SK-N-SH (cell line): Measurements from ENCODE around the gene NUDCD3.

Experiments
- GATA2 ChIP-seq: sonication (generic); formaldehyde crosslinking; IDR thresholded peaks from 2 replicates; pipeline ENCODE4 v1.5.0; 2020; ENCODE audit warnings: mild to moderate bottlenecking, missing genetic modification reagents
- JUND ChIP-seq: IDR thresholded peaks from 2 replicates; pipeline ENCODE4 v1.4.0; 2012
- RCOR1 ChIP-seq: fragments of 150-350 bp; IDR thresholded peaks from 2 replicates; pipeline ENCODE4 v1.6.1; 2017; ENCODE audit warnings: antibody characterized with exemption, low read length
- REST ChIP-seq: IDR thresholded peaks from 2 replicates; pipeline ENCODE4 v1.6.1; 2012; ENCODE audit warnings: mild to moderate bottlenecking, low read depth, low read length, moderate library complexity
- SIN3A ChIP-seq: IDR thresholded peaks from 2 replicates; pipeline ENCODE4 v1.6.1; 2012; ENCODE audit warnings: low read depth, mild to moderate bottlenecking, low read length, moderate library complexity, borderline replicate concordance
- SMC3 ChIP-seq: IDR thresholded peaks from 2 replicates; pipeline ENCODE4 v1.6.1; 2012; ENCODE audit warnings: low read depth, low read length, improper control_type of control experiment
- TF ChIP-seq, protein P1 (sequence below): fragments of 200-600 bp; sonication (generic); IDR thresholded peaks from 2 replicates; pipeline ENCODE4 v1.6.1; 2017; ENCODE audit warnings: antibody characterized with exemption, mild to moderate bottlenecking, moderate library complexity

GRCh38 chr7:44489955-44490350 lies 505 bp downstream of the NUDCD3 start:
- TF ChIP-seq RCOR1 (no peak), SMC3 (0 out of 2 replicates have a peak, but pooled peaks have one; percentile 0), REST (no peak), GATA2 (no peak), JUND (no peak), SIN3A (no peak)
- TF ChIP-seq, protein P1, sequence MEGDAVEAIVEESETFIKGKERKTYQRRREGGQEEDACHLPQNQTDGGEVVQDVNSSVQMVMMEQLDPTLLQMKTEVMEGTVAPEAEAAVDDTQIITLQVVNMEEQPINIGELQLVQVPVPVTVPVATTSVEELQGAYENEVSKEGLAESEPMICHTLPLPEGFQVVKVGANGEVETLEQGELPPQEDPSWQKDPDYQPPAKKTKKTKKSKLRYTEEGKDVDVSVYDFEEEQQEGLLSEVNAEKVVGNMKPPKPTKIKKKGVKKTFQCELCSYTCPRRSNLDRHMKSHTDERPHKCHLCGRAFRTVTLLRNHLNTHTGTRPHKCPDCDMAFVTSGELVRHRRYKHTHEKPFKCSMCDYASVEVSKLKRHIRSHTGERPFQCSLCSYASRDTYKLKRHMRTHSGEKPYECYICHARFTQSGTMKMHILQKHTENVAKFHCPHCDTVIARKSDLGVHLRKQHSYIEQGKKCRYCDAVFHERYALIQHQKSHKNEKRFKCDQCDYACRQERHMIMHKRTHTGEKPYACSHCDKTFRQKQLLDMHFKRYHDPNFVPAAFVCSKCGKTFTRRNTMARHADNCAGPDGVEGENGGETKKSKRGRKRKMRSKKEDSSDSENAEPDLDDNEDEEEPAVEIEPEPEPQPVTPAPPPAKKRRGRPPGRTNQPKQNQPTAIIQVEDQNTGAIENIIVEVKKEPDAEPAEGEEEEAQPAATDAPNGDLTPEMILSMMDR, result no peak
